ENCODE measurements around the gene NLRP1. TPM values are rescaled to one million over a fixed set of nuclear protein-coding genes. Genes with fewer than 3 reads are reported as not detected.
A peak's percentile ranks its signal among the peaks of the same experiment; 100 is the strongest.

Gene NLRP1
- 22.2 and 22.8 TPM in 2 replicates for total RNA-seq

DNA sequence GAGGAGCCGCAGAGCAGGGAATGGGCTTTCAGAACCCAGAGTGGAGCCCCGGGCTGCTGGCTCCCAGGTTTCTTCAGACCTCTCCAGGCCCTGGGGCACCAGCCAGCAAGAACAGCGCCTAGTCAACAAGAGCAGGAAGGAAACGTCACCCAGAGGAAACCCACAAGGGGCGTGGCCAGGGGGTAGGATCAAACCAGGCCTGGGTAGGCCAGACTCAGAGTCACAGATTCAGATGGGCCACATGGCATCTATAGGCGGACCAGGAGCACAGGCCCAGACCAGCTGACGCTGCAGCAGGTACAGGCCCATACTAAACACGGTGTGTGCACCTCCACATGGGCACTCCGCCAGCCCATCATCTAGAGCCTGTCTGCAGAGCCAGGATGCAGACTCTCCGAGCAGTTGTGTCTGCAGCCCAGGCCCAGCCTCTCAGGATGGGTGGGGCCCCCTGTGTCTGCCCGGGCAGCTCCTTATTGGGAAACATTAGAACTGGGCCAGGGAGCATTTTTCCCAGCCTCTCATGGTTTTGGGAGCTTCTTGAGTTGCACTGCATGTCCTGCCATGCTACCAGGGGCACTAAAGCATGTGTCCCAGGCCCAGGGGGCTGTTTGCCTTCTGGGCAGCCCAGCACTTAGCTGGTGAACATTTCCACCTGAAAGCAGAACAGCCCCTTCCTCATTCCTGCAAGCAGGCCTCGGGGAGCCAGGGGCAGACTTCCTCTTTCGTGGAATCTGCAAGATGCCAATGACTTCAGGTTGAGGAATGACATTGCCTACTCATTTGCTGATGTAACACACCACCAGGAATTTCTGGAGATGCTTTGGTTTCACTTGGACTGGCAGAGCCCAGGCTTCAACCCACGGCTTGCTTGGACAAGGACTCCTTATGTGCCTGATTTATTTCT is at the start of gene NLRP1:
TSS of gene NLRP1 (minus strand) at position 127 of the 904 bp plus-strand sequence. CDS start 552 bp downstream, outside the sequence.
- peak; percentile 84 for DNase-seq (ENCODE audit: low read depth, low spot score)

DNA sequence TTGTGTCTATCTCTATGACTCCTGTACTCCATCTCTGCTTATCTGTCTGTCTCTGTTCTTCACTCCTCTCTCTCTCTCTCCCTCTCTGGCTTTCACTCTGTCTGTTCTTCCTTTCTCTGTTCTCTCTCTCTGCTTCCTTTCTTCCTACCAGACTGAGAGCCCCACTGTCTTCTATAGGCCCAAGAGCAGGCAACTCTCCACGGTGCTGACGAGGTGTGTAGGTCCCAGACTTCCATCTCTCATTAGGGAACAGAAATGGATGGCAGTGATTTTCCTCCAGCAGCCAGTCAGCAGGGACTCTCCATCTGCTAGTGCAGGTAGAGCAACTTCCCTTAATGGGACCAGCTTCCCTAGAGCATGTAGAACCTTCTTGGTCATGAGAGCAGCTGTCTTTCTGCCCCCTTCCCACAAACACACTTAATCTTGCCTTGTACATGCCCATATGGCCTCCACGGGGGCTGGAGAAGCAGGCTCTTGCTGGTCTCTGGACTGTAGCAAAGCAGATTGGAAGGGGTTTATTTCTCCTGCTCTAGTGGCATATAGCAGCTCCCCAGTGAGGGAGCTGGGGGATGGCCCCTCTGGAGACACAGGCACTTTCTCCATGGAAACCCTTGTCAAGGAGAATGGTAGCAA is 47.8 kb upstream of the NLRP1 start:
- no peak for DNase-seq (ENCODE audit: low read depth, low spot score)

GRCh38 chr17:5630434-5630833 is 46.1 kb upstream of the NLRP1 start:
- peak; percentile 22 for DNase-seq (ENCODE audit: low read depth, low spot score)

DNA sequence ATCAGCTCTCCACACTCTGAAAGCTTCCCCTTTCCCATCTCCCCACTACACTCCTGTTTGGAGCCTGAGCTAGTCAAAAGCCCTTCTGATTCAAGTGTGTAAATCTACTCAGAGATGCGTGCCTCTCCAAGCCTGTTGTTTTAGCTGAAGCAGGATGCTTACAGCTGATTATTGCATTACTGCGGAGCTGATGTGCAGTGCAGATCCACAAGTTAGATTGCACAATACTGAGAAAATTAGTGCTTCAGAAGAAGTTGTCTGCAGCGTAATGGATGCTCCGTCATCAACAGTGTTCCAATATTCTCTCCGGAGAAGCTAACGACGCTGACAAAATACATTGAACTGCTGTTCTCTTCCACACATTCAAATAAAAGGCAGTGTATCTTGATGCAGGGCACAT is 44.8 kb upstream of the NLRP1 start:
- DNase-seq (ENCODE audit: low read depth, low spot score), result no peak

- no peak for DNase-seq (ENCODE audit: low read depth, low spot score)
Observed at GRCh38 chr17:5628262-5628661, 44.0 kb upstream of the NLRP1 start.

GRCh38 chr17:5624211-5624610 is 39.9 kb upstream of the NLRP1 start:
- DNase-seq (ENCODE audit: low read depth, low spot score), result no peak

- no peak for DNase-seq (ENCODE audit: low read depth, low spot score)
Observed at GRCh38 chr17:5621729-5622128, 37.4 kb upstream of the NLRP1 start.

DNA sequence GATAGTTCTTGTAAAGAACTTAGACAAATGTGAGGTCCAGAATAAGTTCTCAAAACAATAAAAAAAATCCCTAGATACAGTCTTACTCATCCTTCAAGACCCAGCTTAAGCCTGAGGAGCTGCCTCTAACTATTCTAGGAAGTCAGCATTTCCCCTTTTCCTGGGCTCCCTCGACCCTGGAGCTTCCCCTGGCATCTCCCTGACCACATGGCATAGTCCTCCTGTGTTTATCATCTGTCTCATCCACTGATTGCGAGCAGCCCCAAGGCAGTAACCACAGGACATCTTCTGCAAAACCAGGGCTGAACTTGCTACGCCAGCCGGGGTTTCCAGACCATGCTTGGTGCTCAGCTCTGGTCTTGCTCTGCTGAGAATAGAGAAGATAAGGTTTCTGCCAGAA is 36.7 kb upstream of the NLRP1 start:
- no peak for DNase-seq (ENCODE audit: low read depth, low spot score)

- no peak for DNase-seq (ENCODE audit: low read depth, low spot score)
Observed at GRCh38 chr17:5619088-5619740, 34.9 kb upstream of the NLRP1 start.

- DNase-seq (ENCODE audit: low read depth, low spot score), result no peak
Observed at GRCh38 chr17:5618476-5618875, 34.2 kb upstream of the NLRP1 start.

- no peak for DNase-seq (ENCODE audit: low read depth, low spot score)
Observed at GRCh38 chr17:5615476-5615875, 31.2 kb upstream of the NLRP1 start.

DNA sequence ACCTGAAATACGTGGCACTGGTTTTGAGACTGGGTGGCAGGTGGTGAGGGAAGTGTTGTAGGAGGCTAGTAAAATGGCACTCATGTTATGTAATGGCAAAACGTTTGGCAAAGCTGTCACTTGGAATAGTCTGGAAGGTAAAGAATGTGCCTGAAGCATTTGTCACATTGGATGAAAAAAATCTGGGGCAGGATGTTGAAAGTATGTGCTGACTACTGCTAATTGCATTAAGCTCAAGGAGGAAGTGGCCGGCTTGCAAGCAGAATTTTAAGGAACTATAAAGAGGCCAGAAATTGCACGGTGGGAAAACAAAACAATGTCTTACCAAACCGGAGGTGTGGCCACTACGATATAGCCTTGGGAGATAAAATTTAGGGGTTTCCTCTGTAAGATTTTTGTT is 26.6 kb upstream of the NLRP1 start:
- no peak for DNase-seq (ENCODE audit: low read depth, low spot score)

- no peak for DNase-seq (ENCODE audit: low read depth, low spot score)
Observed at GRCh38 chr17:5608399-5609112, 24.2 kb upstream of the NLRP1 start.

DNA sequence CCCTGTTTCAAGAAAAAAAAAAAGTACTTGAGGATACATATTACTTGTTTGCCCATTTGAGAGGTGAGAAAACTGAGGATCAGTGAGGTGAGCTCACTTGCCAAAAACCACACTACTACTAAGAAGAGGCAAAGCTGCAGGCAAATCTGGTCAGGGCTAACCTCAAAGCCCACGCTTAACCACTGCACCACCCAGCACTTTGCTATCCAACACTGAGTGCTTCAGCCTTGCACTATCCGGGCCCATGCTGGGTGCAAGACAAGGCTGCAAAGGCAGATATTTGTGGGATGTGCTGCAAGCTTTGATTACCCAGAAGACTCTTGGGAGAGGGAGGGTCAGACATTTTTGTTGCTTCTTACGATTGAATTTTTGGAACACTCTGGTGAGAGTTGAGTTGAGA is 23.6 kb upstream of the NLRP1 start:
- no peak for DNase-seq (ENCODE audit: low read depth, low spot score)

DNA sequence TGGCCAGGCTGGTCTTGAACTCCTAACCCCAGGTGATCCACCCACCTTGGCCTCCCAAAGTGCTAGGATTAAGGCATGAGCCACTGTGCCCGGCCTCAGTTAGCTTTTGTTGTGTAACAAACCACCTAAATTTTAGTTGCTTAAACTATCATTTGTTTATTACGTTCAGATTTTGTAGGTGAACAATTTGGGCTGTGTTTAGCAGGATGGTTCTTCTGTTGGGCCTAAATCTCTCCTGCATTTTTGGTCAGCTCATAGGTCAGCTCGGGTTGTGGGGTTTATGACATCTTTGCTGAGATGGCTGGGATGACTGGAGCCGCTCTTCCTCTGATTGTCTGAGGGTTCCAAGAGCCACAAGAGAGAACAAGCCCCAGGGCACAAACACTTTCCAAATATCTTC is 21.1 kb upstream of the NLRP1 start:
- DNase-seq (ENCODE audit: low read depth, low spot score), result no peak

GRCh38 chr17:5600041-5600440 is 15.7 kb upstream of the NLRP1 start:
- DNase-seq (ENCODE audit: low read depth, low spot score), result no peak

- DNase-seq (ENCODE audit: low read depth, low spot score), result no peak
Observed at GRCh38 chr17:5598457-5598856, 14.1 kb upstream of the NLRP1 start.

- no peak for DNase-seq (ENCODE audit: low read depth, low spot score)
Observed at GRCh38 chr17:5596421-5596820, 12.1 kb upstream of the NLRP1 start.

DNA sequence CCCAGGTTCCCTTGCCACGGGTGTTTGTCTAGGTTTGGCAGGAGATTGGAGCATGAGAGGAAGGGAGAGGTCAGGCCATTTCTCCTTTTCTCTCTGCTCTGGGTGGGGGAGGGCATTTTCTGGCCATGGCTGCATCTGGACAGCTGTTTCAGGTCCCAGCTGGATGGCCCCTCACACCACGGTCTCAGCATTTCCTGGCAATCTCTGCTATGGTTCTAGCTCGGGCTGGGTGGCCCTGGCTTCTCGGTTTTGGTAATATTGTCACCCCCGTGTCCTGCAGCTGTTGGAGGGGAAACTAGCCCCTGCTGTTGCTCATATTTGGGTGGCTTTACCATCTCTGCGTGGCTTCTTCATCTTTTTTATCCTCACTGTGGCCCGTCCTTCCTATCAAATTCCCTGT is 11.5 kb upstream of the NLRP1 start:
- DNase-seq (ENCODE audit: low read depth, low spot score), result no peak

DNA sequence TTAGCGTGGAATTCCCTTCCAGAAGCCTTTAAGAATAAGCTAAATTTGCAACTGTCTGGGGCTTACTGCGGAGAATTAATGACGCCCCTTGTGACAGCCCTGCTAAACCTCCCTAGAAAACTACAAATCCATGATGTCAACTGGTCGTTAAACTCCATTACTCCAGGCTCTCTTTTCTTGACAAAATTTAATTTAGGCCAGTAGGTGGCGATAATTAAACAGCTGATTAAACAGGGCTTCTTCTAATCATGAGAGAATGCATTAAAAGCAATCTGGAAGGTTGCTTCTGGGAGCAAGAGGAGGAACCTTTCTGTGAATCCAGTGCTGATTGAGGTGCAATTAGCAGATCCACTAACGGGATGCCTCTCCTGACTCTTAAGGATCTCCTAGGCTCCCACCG is 8.1 kb upstream of the NLRP1 start:
- DNase-seq (ENCODE audit: low read depth, low spot score), result no peak

DNA sequence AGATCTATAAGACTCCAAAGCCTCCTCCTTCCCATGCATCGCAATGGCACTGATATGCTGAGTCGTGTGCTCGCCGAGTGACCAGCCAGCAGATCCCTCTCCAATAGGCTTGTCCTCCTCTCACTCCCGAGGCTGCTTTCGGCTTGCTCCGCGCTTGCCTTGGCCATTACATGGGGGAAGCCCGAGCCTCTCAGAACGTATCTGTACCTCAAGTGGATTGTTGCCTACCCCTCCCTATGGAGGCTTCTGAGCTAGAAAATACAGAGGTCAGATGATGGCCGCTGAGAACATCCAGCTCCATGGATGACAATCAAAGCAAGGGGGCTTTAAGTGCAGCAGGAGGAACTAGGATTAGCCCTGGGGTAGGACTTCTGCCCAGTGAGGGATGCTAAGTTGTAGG is 7.7 kb upstream of the NLRP1 start:
- DNase-seq (ENCODE audit: low read depth, low spot score), result no peak

DNA sequence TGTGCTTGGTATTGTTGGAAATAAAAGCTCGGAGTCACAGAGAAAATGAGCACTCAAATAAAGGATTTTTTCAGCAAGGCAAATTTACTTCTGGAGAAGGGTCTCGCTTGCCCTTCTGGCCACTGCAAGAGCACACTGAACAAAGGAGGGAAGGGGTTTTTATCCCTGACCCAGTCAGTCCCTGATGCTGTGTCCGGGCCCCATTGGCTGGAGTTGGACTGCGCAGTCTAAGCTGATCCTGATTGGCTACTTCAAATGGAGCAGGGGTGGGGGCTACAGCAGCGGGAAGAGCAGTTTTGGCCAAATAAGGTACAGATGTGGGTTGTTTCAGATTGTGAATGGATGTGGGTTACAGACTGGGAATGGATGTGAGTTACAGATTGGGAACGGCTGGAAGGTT is 4.3 kb upstream of the NLRP1 start:
- no peak for DNase-seq (ENCODE audit: low read depth, low spot score)
